ENCODE measurements around the gene NPEPPS. TPM values are rescaled to one million over a fixed set of nuclear protein-coding genes. Genes with fewer than 3 reads are reported as not detected.
"Not testable (repeated sequence)": the region's sequence is repeated elsewhere in the genome, so short reads cannot be mapped to it uniquely, and the experiment has no call there.

The NPEPPS gene
- total RNA-seq, 1 donor from 2014 or later: 152 TPM

GRCh38 chr17:47561698-47562405 is 30.9 kb downstream of the NPEPPS start:
- DNase-seq (ENCODE audit: low spot score): not testable (repeated sequence)

GRCh38 chr17:47562406-47562705 is 31.4 kb downstream of the NPEPPS start:
- not testable (repeated sequence) for DNase-seq (ENCODE audit: low spot score)

GRCh38 chr17:47567261-47567660 is 36.4 kb downstream of the NPEPPS start:
- not testable (repeated sequence) for DNase-seq (ENCODE audit: low spot score)

GRCh38 chr17:47572561-47572960 is 41.7 kb downstream of the NPEPPS start:
- not testable (repeated sequence) for DNase-seq (ENCODE audit: low spot score)

GRCh38 chr17:47582416-47582815 is 51.5 kb downstream of the NPEPPS start:
- not testable (repeated sequence) for DNase-seq (ENCODE audit: low spot score)

- DNase-seq (ENCODE audit: low spot score): not testable (repeated sequence)
Observed at GRCh38 chr17:47586378-47587055, 55.6 kb downstream of the NPEPPS start.

DNA sequence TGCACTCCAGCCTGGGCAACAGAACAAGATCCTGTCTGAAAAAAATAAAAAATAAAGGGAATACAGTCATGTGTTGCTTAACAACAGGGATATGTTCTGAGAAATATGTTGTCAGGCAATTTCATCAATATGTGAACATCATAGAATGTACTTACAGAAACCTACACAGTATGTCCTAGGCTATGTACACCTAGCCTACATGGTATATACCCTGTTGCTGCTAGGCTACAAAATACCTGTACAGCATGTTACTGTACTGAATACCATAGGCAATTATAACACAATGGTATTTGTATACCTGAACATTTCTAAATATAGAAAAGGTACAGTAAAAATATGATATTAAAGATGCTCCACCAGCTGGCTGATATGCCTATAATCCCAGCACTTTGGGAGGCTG is 62.6 kb downstream of the NPEPPS start:
- not testable (repeated sequence) for DNase-seq (ENCODE audit: low spot score)

DNA sequence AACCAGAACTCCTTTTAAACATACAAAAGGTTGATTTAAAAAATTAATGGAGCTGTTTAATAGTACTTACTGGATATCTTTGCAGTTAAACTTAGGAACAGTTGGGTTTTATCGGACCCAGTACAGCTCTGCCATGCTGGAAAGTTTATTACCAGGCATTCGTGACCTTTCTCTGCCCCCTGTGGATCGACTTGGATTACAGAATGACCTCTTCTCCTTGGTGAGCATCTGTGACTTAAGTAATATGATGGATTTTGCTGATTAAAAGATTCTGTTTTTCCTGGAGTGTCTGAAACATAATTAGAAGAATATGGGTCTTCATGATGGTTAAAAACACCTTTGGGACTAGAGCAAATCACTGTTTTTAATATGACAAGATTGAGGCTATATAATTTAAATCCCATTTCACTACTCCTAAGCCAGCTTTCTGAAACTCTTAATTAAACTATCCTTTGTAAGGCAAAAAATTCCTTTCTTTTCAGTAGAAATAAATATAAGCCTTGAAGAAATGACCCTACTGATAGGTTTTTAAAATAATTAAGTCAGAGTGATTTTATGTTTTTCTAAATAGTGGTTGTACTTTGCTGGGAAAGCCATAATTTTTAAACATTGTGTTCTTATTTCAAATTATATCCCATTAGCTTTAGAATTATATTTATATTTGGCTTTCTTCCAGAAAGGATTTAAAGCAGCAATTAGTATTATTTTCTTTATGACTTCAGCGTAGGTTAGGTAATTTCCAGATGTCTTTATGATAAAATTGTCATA is 73.1 kb downstream of the NPEPPS start:
- DNase-seq (ENCODE audit: low spot score): no peak

- no peak for DNase-seq (ENCODE audit: low spot score)
Observed at GRCh38 chr17:47604598-47604927, 73.7 kb downstream of the NPEPPS start.

DNA sequence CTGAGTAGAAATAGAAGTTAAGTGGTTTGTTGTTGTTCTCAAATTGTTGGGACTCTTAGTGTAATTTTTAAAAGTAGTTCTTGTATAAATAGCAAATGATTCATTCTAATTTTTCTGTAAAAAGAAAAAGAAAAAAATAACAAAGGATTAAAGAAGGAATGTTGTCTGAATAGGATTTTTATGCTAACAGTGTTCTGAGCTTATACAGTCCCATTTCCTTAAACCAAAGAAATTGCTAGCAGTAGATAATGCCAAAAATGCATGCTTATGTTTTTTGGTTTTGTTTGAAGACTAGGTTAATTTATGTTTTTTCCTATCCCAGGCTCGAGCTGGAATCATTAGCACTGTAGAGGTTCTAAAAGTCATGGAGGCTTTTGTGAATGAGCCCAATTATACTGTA is 74.1 kb downstream of the NPEPPS start:
- no peak for DNase-seq (ENCODE audit: low spot score)

- no peak for DNase-seq (ENCODE audit: low spot score)
Observed at GRCh38 chr17:47607481-47607880, 76.6 kb downstream of the NPEPPS start.

- DNase-seq (ENCODE audit: low spot score): no peak
Observed at GRCh38 chr17:47611372-47612350, 80.8 kb downstream of the NPEPPS start.

- DNase-seq (ENCODE audit: low spot score): no peak
Observed at GRCh38 chr17:47615766-47616424, 85.0 kb downstream of the NPEPPS start.

GRCh38 chr17:47618410-47618809 is 87.5 kb downstream of the NPEPPS start:
- DNase-seq (ENCODE audit: low spot score): no peak

DNA sequence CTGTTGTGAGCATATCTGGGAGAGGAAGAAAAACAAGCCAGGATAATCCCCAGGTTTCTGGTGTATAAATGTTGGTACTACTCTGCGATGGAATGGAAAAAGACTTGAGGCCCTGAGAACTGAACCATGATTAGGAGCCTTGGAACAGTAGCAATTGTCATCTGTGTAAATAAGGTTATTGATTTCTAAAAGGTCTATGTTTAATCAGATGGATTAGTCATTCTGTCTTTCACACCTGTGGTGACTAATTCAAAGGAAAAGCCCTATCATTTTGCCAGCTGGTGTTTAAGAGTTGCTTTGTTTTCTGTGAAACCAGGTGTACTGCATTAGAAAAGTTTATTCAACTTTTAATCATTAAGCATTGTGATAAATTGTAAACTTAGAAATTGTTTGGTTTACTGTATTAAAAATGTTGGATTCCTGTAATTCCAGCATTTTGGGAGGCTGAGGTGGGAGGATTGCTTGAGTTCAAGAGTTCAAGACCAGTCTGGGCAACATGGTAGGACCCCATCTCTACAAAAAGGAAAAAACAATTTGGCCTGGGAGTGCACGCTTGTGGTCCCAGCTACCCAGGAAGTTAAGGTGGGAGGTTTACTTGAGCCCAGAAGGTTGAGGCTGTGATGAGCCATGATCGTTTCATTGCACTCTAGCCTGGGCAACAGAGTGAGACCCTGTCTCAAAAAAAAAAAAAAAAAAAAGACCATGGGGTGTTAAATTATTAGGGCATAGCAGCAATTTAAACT is 89.8 kb downstream of the NPEPPS start:
- no peak for DNase-seq (ENCODE audit: low spot score)

- no peak for DNase-seq (ENCODE audit: low spot score)
Observed at GRCh38 chr17:47621293-47622179, 90.6 kb downstream of the NPEPPS start.

GRCh38 chr17:47622180-47622549 is 91.3 kb downstream of the NPEPPS start:
- DNase-seq (ENCODE audit: low spot score): no peak

DNA sequence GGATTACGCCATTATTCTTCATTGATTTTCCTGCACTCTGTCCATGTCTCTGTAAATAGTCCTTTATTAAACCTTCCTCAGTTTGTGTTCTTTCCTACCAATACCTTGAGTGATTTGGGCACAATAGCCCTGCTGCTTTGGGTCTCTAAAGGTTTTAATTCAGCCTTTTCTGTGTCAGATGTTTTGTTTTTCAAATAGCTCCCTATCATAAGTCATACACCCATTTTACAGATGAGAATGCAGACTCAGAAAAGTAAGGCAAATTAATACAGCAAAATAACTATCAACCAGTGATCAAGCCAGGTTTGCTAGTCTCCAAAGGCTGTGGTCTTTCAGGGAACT is 93.8 kb downstream of the NPEPPS start:
- no peak for DNase-seq (ENCODE audit: low spot score)

GRCh38 chr17:47628014-47628566 is 97.2 kb downstream of the NPEPPS start:
- no peak for DNase-seq (ENCODE audit: low spot score)

All from ureter (tissue), 1 donor.